PC-3 (cell line): ENCODE results near the gene ADAMTS19. TPM values are rescaled to one million over a fixed set of nuclear protein-coding genes. Genes with fewer than 3 reads are reported as not detected.

Experiments used
- ATAC-seq: fragments of 200-7000 bp; cut with Tn5 transposase; 2 replicates; pipeline ENCODE4 v1.9.1; 2020; ENCODE audit warnings: mild to moderate bottlenecking, moderate library complexity
- BruUV-seq: library from RNA; stranded (reverse); fragments of 400-500 nt; replicated peaks from 2 replicates; lab custom pipeline; 2021; lab: Mats Ljungman, UMichigan
- CTCF ChIA-PET: fragments of 300-600 bp; sonication (Branson Sonifier 250); formaldehyde crosslinking; loops from one replicate; lab custom pipeline; 2022; ENCODE audit warnings: antibody characterized with exemption; lab: Charles Lee
- POLR2A ChIA-PET: fragments of 300-600 bp; sonication (Branson Sonifier 250); formaldehyde crosslinking; loops from one replicate; lab custom pipeline; 2022; ENCODE audit warnings: antibody characterized with exemption; ENCODE audit not compliant: unreplicated experiment; lab: Charles Lee
- DNase-seq: peaks from one replicate; pipeline ENCODE4 v3.0.0-alpha.2; 2015
- H2AFZ ChIP-seq: fragments of 300-600 bp; sonication (generic); 2 replicates; pipeline ENCODE4 v1.6.0; 2016; ENCODE audit warnings: antibody characterized with exemption, low read length
- H3F3A ChIP-seq: fragments of 300-600 bp; sonication (generic); one replicate; pipeline ENCODE4 v1.6.0; 2017; ENCODE audit warnings: antibody characterized with exemption, low read length, control low read depth, mild to moderate bottlenecking; ENCODE audit not compliant: unreplicated experiment
- H3K27ac ChIP-seq: fragments of 300-600 bp; sonication (generic); 2 replicates; pipeline ENCODE4 v1.5.1; 2016; ENCODE audit warnings: mild to moderate bottlenecking, low read length
- H3K27me3 ChIP-seq: fragments of 300-600 bp; sonication (generic); 2 replicates; pipeline ENCODE4 v1.6.1; 2016; ENCODE audit warnings: low read length, mixed read lengths
- H3K36me3 ChIP-seq: fragments of 300-600 bp; sonication (generic); 2 replicates; pipeline ENCODE4 v1.6.1; 2016; ENCODE audit warnings: low read depth, mixed run types, low read length, mixed read lengths
- H3K4me1 ChIP-seq: fragments of 300-600 bp; sonication (generic); 2 replicates; pipeline ENCODE4 v1.5.1; 2016; ENCODE audit warnings: low read length; ENCODE audit not compliant: insufficient read depth
- H3K4me2 ChIP-seq: fragments of 300-600 bp; sonication (generic); 2 replicates; pipeline ENCODE4 v1.6.0; 2016; ENCODE audit warnings: low read length
- H3K4me3 ChIP-seq: fragments of 300-600 bp; sonication (generic); 2 replicates; pipeline ENCODE4 v1.5.1; 2016; ENCODE audit warnings: mild to moderate bottlenecking, low read length, mixed read lengths
- H3K79me2 ChIP-seq: fragments of 300-600 bp; sonication (generic); 2 replicates; pipeline ENCODE4 v1.6.1; 2017; ENCODE audit warnings: low read length, mixed read lengths
- H3K9ac ChIP-seq: fragments of 300-600 bp; sonication (generic); 2 replicates; pipeline ENCODE4 v1.6.0; 2016; ENCODE audit warnings: mild to moderate bottlenecking, low read length
- H3K9me2 ChIP-seq: fragments of 300-600 bp; sonication (generic); replicated peaks from 2 replicates; pipeline ENCODE4 v1.6.1; 2016; ENCODE audit warnings: mixed run types, low read length, mixed read lengths
- H3K9me3 ChIP-seq: fragments of 300-600 bp; sonication (generic); 2 replicates; pipeline ENCODE4 v1.6.1; 2016; ENCODE audit warnings: low read length, mixed read lengths
- H4K20me1 ChIP-seq: fragments of 300-600 bp; sonication (generic); 2 replicates; pipeline ENCODE4 v1.6.1; 2016; ENCODE audit warnings: low read length, mixed read lengths
- CTCF ChIP-seq: fragments of 300-600 bp; sonication (generic); conservative IDR thresholded peaks from 2 replicates; pipeline ENCODE4 v1.5.1; 2017; ENCODE audit warnings: antibody characterized with exemption, low read depth, mild to moderate bottlenecking, low read length
- EZH2 ChIP-seq: fragments of 300-600 bp; sonication (generic); IDR thresholded peaks from one replicate; pipeline ENCODE4 v1.6.1; 2017; ENCODE audit warnings: antibody characterized with exemption, mild to moderate bottlenecking, low read length; ENCODE audit not compliant: unreplicated experiment
- EZH2phosphoT487 ChIP-seq: fragments of 300-600 bp; sonication (generic); IDR thresholded peaks from 2 replicates; pipeline ENCODE4 v1.6.1; 2018; ENCODE audit warnings: mild to moderate bottlenecking, antibody characterized with exemption, low read length, borderline replicate concordance
- intact Hi-C: fragments of 100-400 bp; cut with micrococcal nuclease; formaldehyde crosslinking; loops from 2 replicates; pipeline ENCODE4 v1.9.0; 2023
- total RNA-seq: library from RNA; depleted of rRNA; stranded (reverse); fragments of >200 nt; gene quantifications from 2 replicates; pipeline ENCODE4 v1.2.3, GENCODE V29; 2014

Gene ADAMTS19
- total RNA-seq, 1 experiment from 2014 or later = not detected

DNA sequence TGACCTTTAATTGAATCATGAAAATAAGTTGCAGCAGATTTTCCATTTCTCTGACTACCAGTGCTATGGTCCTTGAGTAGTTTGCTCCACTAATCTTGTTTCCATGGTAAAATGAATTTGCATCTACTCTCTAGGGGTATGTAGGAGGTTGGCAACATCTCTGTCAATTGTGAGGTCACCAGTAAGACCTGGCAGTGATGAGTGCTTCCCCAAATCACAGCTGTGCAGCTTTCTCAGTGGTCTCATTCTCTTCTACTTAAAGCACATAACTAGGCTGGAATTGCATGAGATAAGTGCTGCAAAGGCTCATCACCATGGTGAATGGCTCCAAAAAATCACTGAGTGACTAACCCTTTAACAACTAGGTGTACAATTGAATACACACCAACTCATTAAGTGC is 36.3 kb downstream of the ADAMTS19 start:
- H3K4me2 ChIP-seq = no peak overlapping the region
- H3K9me3 ChIP-seq = no peaks in the 10 kb centered on the region
- no peaks in the 10 kb centered on the region for H3K79me2 ChIP-seq
- H3F3A ChIP-seq = no peaks in the 10 kb centered on the region
- DNase-seq (no peak), ATAC-seq (no peak)
- TF ChIP-seq CTCF (no peak), EZH2 (no peak), EZH2phosphoT487 (no peak)
- H3K4me1 ChIP-seq = no peaks in the 10 kb centered on the region
- BruUV-seq = no TSS peak
- ChIA-PET CTCF (no interaction called here), POLR2A (no interaction called here)
- H3K27ac ChIP-seq = no peak overlapping the region
- intact Hi-C loops = no loop called here
- no peak overlapping the region for H3K4me3 ChIP-seq
- H4K20me1 ChIP-seq = no peaks in the 10 kb centered on the region
- H3K27me3 ChIP-seq = 0 out of 2 replicates have a peak, but pooled peaks cover 8% of the 10 kb centered on the region
- H2AFZ ChIP-seq = no peak overlapping the region
- no peaks in the 10 kb centered on the region for H3K36me3 ChIP-seq
- H3K9ac ChIP-seq = no peak overlapping the region
- H3K9me2 ChIP-seq = no peaks in the 10 kb centered on the region

- Histone ChIP-seq H3K36me3 (no peaks in the 10 kb centered on the region), H3K27ac (no peak overlapping the region), H3K4me2 (no peak overlapping the region), H3K4me1 (no peaks in the 10 kb centered on the region), H3K4me3 (no peak overlapping the region), H2AFZ (no peak overlapping the region), H3K9me3 (no peaks in the 10 kb centered on the region), H4K20me1 (no peaks in the 10 kb centered on the region), H3K9ac (no peak overlapping the region), H3K9me2 (no peaks in the 10 kb centered on the region), H3K79me2 (no peaks in the 10 kb centered on the region), H3F3A (no peaks in the 10 kb centered on the region), H3K27me3 (0 out of 2 replicates have a peak, but pooled peaks cover 8% of the 10 kb centered on the region)
- CTCF ChIA-PET = no interaction called here
- DNase-seq (no peak), ATAC-seq (no peak)
- intact Hi-C loops = no loop called here
- BruUV-seq = no TSS peak
- TF ChIP-seq EZH2 = no peak
- POLR2A ChIA-PET = no interaction called here
Measured at GRCh38 chr5:129496864-129497595, 36.9 kb downstream of the ADAMTS19 start.

- Histone ChIP-seq H3K9ac (no peak overlapping the region), H3K27me3 (no peaks in the 10 kb centered on the region), H3K9me3 (no peaks in the 10 kb centered on the region), H3K4me2 (no peak overlapping the region), H3K9me2 (no peaks in the 10 kb centered on the region), H2AFZ (no peak overlapping the region), H3K79me2 (no peaks in the 10 kb centered on the region), H3K4me1 (no peaks in the 10 kb centered on the region), H3K36me3 (no peaks in the 10 kb centered on the region), H4K20me1 (no peaks in the 10 kb centered on the region), H3K4me3 (no peak overlapping the region), H3F3A (no peaks in the 10 kb centered on the region), H3K27ac (no peak overlapping the region)
- ATAC-seq (no peak), DNase-seq (no peak)
- intact Hi-C loops = no loop called here
- no peak for TF ChIP-seq EZH2
- TF ChIP-seq EZH2phosphoT487 = no peak
- no peak for TF ChIP-seq CTCF
- CTCF ChIA-PET = no interaction called here
- POLR2A ChIA-PET = no interaction called here
- BruUV-seq = no TSS peak
Measured at GRCh38 chr5:129499208-129499852, 39.2 kb downstream of the ADAMTS19 start.
